ENCODE data around the gene GNA12.
"Not testable (repeated sequence)": the region's sequence is repeated elsewhere in the genome, so short reads cannot be mapped to it uniquely, and the experiment has no call there.

The GNA12 gene

DNA sequence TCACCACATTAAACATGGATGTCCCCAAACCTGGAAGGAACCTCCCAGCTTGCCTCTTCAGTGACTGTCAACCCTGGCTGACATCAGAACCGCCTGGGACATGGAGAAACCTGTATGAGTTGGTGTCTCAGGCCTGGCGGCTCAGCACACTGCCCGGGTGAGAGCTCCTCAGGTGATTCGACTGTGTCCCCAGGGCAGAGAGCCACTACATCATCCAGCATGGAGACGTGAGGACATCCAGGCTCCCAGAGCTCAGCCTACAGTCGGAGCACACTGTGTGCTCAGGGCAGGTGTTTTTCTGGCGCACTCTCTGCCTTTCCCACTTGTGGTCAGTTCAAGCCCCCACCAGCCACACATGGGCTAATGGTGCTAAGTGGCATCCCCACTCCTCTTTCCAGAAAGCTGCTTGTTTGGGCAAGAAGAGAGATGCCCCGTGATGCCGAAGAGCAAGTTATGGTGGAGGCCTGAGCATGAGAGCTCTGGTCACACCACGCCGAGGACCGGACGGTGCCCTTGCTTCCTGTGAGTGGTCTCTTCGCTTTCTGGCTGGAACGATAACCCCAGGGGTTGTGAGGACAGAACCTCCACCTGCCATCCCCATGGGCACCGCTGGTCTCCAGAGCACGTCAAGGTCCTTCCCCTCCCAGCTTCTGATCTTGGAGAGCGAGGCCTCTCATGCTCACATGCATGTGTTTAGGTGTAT, 117.6 kb downstream of the GNA12 start:
- no peak overlapping the region for H3K4me3 ChIP-seq (ENCODE audit: low read depth, low read length)
- TF ChIP-seq, protein P1, sequence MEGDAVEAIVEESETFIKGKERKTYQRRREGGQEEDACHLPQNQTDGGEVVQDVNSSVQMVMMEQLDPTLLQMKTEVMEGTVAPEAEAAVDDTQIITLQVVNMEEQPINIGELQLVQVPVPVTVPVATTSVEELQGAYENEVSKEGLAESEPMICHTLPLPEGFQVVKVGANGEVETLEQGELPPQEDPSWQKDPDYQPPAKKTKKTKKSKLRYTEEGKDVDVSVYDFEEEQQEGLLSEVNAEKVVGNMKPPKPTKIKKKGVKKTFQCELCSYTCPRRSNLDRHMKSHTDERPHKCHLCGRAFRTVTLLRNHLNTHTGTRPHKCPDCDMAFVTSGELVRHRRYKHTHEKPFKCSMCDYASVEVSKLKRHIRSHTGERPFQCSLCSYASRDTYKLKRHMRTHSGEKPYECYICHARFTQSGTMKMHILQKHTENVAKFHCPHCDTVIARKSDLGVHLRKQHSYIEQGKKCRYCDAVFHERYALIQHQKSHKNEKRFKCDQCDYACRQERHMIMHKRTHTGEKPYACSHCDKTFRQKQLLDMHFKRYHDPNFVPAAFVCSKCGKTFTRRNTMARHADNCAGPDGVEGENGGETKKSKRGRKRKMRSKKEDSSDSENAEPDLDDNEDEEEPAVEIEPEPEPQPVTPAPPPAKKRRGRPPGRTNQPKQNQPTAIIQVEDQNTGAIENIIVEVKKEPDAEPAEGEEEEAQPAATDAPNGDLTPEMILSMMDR (IDR thresholded peaks at IDR 0.05; ENCODE audit: low read depth, low read length), result no peak

DNA sequence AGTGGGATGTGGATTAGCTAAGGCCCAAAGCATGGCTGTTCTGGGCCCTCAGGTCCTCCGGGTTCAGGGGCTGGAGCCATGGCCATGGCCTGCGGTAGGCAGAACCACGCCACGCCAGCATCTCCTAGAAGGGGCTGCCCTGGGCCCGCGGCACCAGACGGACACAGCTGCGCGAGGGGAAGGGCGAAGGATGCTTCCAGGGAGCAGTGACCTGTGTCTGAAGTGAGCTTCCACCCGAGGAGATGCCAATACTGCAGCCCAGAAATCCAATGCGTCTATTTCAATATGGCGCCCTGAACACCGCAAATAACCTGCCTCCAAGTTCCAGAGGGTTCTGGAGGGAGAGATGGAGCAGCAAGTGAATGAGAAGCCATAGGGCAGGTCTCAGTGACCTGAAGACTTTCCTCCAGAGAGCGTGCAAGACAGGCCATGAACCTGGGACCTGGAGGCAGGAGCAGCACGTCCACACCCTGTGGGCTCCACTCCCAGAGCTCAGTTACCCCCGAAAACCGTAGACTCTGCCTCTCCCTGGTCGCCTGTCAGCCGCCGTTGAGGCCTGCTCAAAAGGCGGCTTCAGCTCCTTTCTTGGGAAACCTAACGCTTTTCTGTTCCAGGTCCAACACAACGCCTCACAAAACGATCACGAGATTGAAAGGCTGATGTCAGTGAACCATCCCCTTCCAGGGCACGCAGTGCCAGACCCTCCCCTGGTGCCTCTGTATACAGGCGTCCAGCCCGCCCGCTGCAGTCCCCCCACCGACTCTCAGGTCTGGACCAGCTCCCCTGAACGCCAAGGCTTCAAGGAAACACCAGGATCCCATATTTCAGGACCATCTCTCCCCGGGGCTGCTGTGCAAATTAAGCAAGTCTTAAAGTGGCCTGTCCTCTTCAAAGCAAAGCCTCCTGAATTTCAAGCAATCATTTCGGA, 118.7 kb downstream of the GNA12 start:
- H3K4me3 ChIP-seq (ENCODE audit: low read depth, low read length), result no peak overlapping the region
- TF ChIP-seq, protein P1 (IDR thresholded peaks at IDR 0.05; ENCODE audit: low read depth, low read length), result no peak

DNA sequence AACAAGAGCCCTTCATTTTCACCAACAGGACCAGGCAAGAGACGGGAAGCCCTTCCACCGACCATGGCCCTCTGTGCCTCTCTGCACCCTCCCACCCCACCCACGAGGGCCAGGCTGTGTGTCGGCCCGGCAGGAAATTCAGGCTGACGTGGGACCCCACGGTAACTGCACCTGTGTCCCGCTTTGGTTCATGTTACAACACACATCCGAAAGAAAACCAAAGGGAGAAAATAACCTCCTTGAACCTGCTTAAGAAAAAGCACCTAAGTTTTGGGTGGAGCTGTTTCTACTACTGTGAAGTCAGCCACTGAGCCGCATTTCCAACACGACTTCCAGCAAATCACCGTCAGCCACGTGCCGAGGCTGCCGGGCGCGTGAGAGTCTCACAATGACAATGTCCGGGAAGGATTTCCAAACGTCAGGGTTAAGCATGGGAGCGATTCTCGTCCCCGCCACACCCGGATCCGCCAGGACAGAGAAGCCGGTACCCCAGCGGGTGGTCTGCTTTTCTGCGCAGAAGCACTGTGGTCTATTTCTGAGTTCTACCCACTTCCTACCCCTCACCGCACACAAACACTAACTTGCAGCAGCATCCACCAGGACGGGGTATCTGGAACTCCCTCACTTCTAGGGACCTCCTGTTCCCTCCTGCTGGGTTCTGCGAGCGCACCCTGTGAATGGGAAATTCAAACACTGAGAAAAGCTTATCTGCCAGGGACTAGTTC, 119.5 kb downstream of the GNA12 start:
- TF ChIP-seq, protein P1 (IDR thresholded peaks at IDR 0.05; ENCODE audit: low read depth, low read length), result no peak
- H3K4me3 ChIP-seq (ENCODE audit: low read depth, low read length), result no peak overlapping the region

DNA sequence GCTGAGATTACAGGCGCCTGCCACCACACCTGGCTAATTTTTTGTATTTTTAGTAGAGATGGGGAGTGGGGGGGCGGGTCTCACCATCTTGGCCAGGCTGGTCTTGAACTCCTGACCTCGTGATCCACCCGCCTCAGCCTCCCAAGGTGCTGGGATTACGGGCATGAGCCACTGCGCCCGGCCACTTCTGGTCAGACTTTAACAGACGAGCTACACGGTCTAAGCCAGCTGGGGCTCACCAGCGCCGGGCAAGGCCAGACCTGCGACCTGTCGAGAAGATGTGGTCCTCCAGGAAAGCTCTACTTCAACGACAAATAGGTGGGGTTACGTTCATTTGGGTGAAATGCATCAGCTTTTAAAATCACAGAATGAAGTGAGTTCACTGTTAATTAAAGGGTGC, 120.1 kb downstream of the GNA12 start:
- H3K4me3 ChIP-seq (ENCODE audit: low read depth, low read length), result not testable (repeated sequence)

DNA sequence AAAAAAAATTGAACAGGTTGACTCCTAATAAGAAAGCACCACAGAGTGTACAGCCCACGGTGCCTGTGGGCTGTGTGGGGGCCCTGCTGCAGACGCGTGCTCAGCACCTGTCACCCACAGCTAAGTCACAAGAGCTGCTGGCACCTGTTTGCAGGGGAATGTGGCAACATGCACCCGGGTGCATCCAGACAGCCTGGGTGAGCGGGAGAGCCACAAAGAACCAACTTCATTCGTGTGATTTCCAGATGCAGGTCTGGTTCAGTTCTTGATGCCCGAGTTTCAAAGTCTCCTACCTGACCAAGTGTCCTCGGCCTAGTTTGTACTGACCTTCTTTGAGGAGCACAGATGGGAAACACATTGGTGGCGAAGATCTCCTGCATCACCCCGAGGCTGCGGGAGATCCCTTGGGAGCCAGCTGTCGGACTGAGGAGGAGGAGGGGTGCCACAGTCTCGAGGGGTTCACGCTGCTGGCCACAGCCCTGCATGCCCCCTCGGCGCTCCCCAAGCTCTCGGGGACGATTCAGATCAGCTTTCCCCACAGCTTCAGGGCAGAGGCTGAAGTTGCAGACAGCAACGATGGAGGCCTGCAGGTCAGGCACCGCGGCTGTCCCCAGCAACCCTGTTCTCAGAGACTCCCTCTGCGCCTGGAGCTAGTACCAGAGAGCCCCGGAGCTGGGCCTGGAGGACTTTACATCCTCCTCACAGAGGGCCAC, 120.8 kb downstream of the GNA12 start:
- no peak overlapping the region for H3K4me3 ChIP-seq (ENCODE audit: low read depth, low read length)
- TF ChIP-seq, protein P1 (IDR thresholded peaks at IDR 0.05; ENCODE audit: low read depth, low read length), result no peak

DNA sequence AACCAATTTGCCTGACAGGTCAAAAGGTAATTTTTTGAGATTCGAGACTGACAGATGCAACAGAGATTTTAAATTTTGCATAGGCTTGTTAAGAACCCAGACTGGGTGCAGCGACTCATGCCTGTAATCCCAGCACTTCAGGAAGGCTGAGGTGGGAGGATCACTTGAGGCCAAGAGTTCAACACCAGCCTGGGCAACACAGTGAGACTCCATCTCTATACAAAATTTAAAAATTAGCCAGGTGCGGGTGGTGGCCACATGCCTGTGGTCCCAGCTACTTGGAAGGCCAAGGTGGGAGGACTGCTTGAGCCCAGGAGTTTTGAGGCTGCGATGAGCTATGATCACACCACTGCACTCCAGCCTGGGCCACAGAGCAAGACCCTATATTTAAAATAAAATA, 121.5 kb downstream of the GNA12 start:
- TF ChIP-seq, protein P1 (IDR thresholded peaks at IDR 0.05; ENCODE audit: low read depth, low read length), result no peak
- H3K4me3 ChIP-seq (ENCODE audit: low read depth, low read length), result no peak overlapping the region

DNA sequence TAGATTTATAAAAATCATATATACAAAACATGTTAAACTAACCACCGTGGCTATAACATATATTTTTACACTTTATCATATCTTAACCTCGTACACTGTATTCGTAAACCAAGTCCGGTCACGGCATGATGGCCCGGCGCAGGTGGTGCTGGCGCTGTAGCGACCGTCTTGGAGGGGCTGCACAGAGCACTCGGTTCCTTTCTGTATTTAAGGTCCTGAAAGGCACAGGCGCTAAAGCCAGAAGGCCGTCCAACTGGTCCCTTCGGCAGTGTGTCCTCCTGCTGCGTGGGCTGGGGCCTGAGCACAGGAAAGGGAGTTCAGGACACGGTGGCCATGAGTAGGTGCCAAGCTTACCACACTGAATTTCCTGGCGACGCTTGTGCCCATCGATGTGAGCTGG, 122.3 kb downstream of the GNA12 start:
- TF ChIP-seq, protein P1 (IDR thresholded peaks at IDR 0.05; ENCODE audit: low read depth, low read length), result no peak
- no peak overlapping the region for H3K4me3 ChIP-seq (ENCODE audit: low read depth, low read length)
